Stomach (tissue), 9 donors: ENCODE measurements around the gene IP6K3. TPM values are rescaled to one million over a fixed set of nuclear protein-coding genes. Genes with fewer than 3 reads are reported as not detected.

Experiments
- DNase-seq, 2 donors: peaks; one replicate each; pipeline versions ENCODE4 v3.0.0 to v3.0.0-alpha.2; 2013 to 2019
- H3K27ac ChIP-seq, 5 donors: fragments of 200-600 bp in 4 of 5; sonication (generic) in 4 of 5; one replicate each; pipeline ENCODE4 v1.5.1; 2013 to 2019; ENCODE audit warnings: mild to moderate bottlenecking in 1 of 5, moderate library complexity in 1 of 5
- H3K27me3 ChIP-seq, 3 donors: fragments of 200-600 bp; sonication (generic); one replicate each; pipeline ENCODE4 v1.5.1; 2017 to 2019; ENCODE audit warnings: mixed run types in 1 of 3
- H3K36me3 ChIP-seq, 4 donors: fragments of 200-600 bp; sonication (generic); 1 replicate in 3 of 4; 2 replicates in 1 of 4; pipeline ENCODE4 v1.5.1; 2016 to 2019
- H3K4me1 ChIP-seq, 4 donors: fragments of 200-600 bp; sonication (generic); one replicate each; pipeline ENCODE4 v1.5.1; 2016 to 2019
- H3K4me3 ChIP-seq, 4 donors: fragments of 200-600 bp; sonication (generic) in 3 of 4; one replicate each; pipeline ENCODE4 v1.5.1; 2016 to 2019; ENCODE audit warnings: mild to moderate bottlenecking in 1 of 4
- H3K9me3 ChIP-seq, 4 donors: fragments of 200-600 bp; sonication (generic); one replicate each; pipeline ENCODE4 v1.5.1; 2016 to 2019
- EP300 ChIP-seq: sonication (generic); formaldehyde crosslinking; IDR thresholded peaks from one replicate; pipeline ENCODE4 v1.6.1; 2017; ENCODE audit warnings: antibody characterized with exemption
- POLR2A ChIP-seq, 4 donors: fragments of 450-650 bp; IDR thresholded peaks; one replicate each; pipeline ENCODE4 v1.6.1; 2016; ENCODE audit warnings: antibody characterized with exemption in 4 of 4, control low read depth in 2 of 4, mild to moderate bottlenecking in 1 of 4, moderate library complexity in 1 of 4
- POLR2AphosphoS5 ChIP-seq, 3 donors: sonication (generic); formaldehyde crosslinking; IDR thresholded peaks; one replicate each; pipeline ENCODE4 v1.6.1; 2016; ENCODE audit warnings: antibody characterized with exemption in 3 of 3
- WGBS, 5 donors: extraction: QIAGEN DNeasy Blood & Tissue Kit in 3 of 5; methylation state at CpG; one replicate each; pipeline versions ENCODE4 v1.1.5 to v1.1.7; 2013 to 2018; 5-methylcytosine and 5-hydroxymethylcytosine counted together
- intact Hi-C: fragments of 100-400 bp; cut with DNase I; formaldehyde crosslinking; loops from one replicate; pipeline ENCODE4 v1.15.1; 2023; ENCODE audit warnings: low total_unique reads
- polyA plus RNA-seq, 3 donors: library from polyadenylated mRNA; stranded (reverse); fragments of 200-250 nt; gene quantifications; one replicate each; pipeline ENCODE4 v1.2.3, GENCODE V29; 2013
- total RNA-seq, 5 donors: library from RNA; depleted of rRNA; stranded (reverse); fragments of >200 nt; gene quantifications; one replicate each; pipeline versions ENCODE4 v1.1.0 to v1.2.3, GENCODE V29; 2014 to 2016
- TF ChIP-seq, protein P1 (sequence below), 7 experiments: fragments of 450-650 bp in 4 of 7; fragments of 200-600 bp in 3 of 7; sonication (generic) in 3 of 7; IDR thresholded peaks; one replicate each; pipeline ENCODE4 v1.5.1; 2016 to 2019; ENCODE audit warnings: antibody characterized with exemption in 7 of 7, control low read depth in 2 of 7, mild to moderate bottlenecking in 1 of 7
- donor health status: healthy with polysubstance abuse.
- donor health status: Bipolar disorder and iron deficiency.
- donor health status: healthy.

The IP6K3 gene
- total and polyA plus RNA-seq, 8 donors, result 0.58 to 73.5 (median 1.9) TPM; not detected in 2

- no peak for TF ChIP-seq POLR2AphosphoS5 (IDR thresholded peaks at IDR 0.05)
- TF ChIP-seq EP300, result no peak
- TF ChIP-seq POLR2A (IDR thresholded peaks at IDR 0.05), result no peak
- TF ChIP-seq, protein P1, sequence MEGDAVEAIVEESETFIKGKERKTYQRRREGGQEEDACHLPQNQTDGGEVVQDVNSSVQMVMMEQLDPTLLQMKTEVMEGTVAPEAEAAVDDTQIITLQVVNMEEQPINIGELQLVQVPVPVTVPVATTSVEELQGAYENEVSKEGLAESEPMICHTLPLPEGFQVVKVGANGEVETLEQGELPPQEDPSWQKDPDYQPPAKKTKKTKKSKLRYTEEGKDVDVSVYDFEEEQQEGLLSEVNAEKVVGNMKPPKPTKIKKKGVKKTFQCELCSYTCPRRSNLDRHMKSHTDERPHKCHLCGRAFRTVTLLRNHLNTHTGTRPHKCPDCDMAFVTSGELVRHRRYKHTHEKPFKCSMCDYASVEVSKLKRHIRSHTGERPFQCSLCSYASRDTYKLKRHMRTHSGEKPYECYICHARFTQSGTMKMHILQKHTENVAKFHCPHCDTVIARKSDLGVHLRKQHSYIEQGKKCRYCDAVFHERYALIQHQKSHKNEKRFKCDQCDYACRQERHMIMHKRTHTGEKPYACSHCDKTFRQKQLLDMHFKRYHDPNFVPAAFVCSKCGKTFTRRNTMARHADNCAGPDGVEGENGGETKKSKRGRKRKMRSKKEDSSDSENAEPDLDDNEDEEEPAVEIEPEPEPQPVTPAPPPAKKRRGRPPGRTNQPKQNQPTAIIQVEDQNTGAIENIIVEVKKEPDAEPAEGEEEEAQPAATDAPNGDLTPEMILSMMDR (IDR thresholded peaks at IDR 0.05), result no peak
- 92 to 96% (median 95%) methylated on average over 10 of the region's 10 CpGs for WGBS, 5 donors
- Histone ChIP-seq H3K27me3 (no peaks in the 10 kb centered on the region), H3K4me1 (peaks cover 25 to 62% (median 38%) of the 10 kb centered on the region in 4 donors), H3K9me3 (no peaks in the 10 kb centered on the region), H3K27ac (peak overlapping the region in 3 of 5 donors; percentile 60 to 77 (median 63)), H3K4me3 (no peak overlapping the region), H3K36me3 (peaks cover 29 to 83% (median 67%) of the 10 kb centered on the region in 4 donors)
- DNase-seq, result no peak
- intact Hi-C loops, result no loop called here
These were observed 48.9 kb downstream of the IP6K3 start for GRCh38 chr6:33697845-33698244.

GRCh38 chr6:33696548-33697518 is 49.9 kb downstream of the IP6K3 start:
- peak; percentile 67 to 77 for DNase-seq
- H3K36me3 ChIP-seq, result peaks cover 29 to 93% (median 77%) of the 10 kb centered on the region in 4 donors
- peak overlapping the region; percentile 40 to 77 (median 60) for H3K27ac ChIP-seq
- H3K4me1 ChIP-seq, result peaks cover 32 to 72% (median 43%) of the 10 kb centered on the region in 4 donors
- no peaks in the 10 kb centered on the region for H3K27me3 ChIP-seq
- no peak for TF ChIP-seq POLR2A (IDR thresholded peaks at IDR 0.05)
- peak in 1 of 3 donors; percentile 29 for TF ChIP-seq POLR2AphosphoS5 (IDR thresholded peaks at IDR 0.05)
- no peaks in the 10 kb centered on the region for H3K9me3 ChIP-seq
- no peak overlapping the region for H3K4me3 ChIP-seq
- intact Hi-C loops, result no loop called here
- 32 to 44% (median 41%) methylated on average over 15 of the region's 15 CpGs for WGBS, 5 donors

GRCh38 chr6:33696076-33696475 is 50.6 kb downstream of the IP6K3 start:
- Histone ChIP-seq H3K27me3 (no peaks in the 10 kb centered on the region), H3K4me1 (peaks cover 33 to 74% (median 44%) of the 10 kb centered on the region in 4 donors), H3K27ac (peak overlapping the region; percentile 40 to 77 (median 60)), H3K9me3 (no peaks in the 10 kb centered on the region), H3K36me3 (peaks cover 34 to 96% (median 83%) of the 10 kb centered on the region in 4 donors), H3K4me3 (no peak overlapping the region)
- WGBS, 5 donors, result 79 to 83% (median 81%) methylated on average over 9 to 10 of the region's 10 CpGs
- TF ChIP-seq EP300, result no peak
- TF ChIP-seq, protein P1 (IDR thresholded peaks at IDR 0.05), result no peak
- no peak for TF ChIP-seq POLR2A (IDR thresholded peaks at IDR 0.05)
- TF ChIP-seq POLR2AphosphoS5 (IDR thresholded peaks at IDR 0.05), result no peak
- intact Hi-C loops, result no loop called here
- no peak for DNase-seq

DNA sequence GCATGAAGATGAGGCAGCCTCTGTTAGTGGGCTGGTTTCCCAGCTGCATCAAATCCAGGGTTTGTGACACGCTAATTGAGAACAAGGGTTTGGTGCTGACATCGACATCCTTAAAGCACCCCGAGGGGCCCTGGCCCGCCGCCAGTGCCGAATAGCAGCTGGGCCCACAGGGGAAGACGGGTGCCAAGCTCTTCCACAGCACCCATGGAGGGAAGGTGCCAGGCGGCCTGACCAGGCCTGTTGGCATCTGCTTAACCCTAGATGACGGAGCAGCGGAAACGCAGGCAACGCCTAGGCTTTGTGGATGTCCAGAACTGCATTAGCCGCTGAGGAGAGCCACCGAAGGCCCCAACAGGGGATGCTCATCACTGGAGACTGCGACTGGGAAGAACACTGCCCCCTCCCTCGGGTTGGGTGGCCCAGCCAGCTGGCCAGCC is 51.2 kb downstream of the IP6K3 start:
- 77 to 87% (median 81%) methylated on average over 16 of the region's 16 CpGs for WGBS, 5 donors
- intact Hi-C loops, result no loop called here
- H3K27me3 ChIP-seq, result no peaks in the 10 kb centered on the region
- peaks cover 33 to 72% (median 43%) of the 10 kb centered on the region in 4 donors for H3K4me1 ChIP-seq
- no peaks in the 10 kb centered on the region for H3K9me3 ChIP-seq
- H3K27ac ChIP-seq, result peak overlapping the region in 4 of 5 donors; percentile 41 to 77 (median 56)
- DNase-seq, result no peak
- H3K4me3 ChIP-seq, result no peak overlapping the region
- TF ChIP-seq EP300, result no peak
- no peak for TF ChIP-seq POLR2A (IDR thresholded peaks at IDR 0.05)
- TF ChIP-seq POLR2AphosphoS5 (IDR thresholded peaks at IDR 0.05), result no peak
- TF ChIP-seq, protein P1 (IDR thresholded peaks at IDR 0.05), result no peak
- peaks cover 40 to 97% (median 88%) of the 10 kb centered on the region in 4 donors for H3K36me3 ChIP-seq
